ENCODE data around the gene MSL3. TPM values are rescaled to one million over a fixed set of nuclear protein-coding genes. Genes with fewer than 3 reads are reported as not detected.

Gene MSL3
- total RNA-seq, 4 donors from 2014 or later, result 22.8 to 61.1 (median 35.1) TPM

DNA sequence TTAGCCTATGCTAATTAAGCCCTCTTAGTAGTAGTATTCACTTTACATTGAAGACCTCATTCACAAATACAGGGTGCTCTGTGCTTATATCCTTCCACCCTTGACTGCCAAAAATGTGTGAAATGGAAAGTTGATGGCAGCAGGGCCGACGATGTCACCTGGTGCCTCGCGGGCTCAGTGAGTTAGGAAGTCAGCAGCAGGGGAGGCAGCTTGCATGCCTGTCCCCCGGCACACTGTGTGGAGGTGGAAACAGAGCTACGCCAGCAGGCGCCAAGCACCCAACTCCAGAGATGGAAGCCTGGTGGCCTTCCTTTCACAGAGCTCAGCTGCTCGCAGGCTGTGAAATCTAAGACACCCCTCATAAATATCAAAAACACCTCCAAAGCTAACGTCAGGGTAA lies 8.4 kb downstream of the MSL3 start:
- in situ Hi-C loops (cut with MboI; ENCODE audit: low sequenced_read_pairs in 4 of 4) (loop anchor here (25.0 kb wide), 3 partner anchors 229 to 629 kb away; no protein-coding TSS in a partner anchor), intact Hi-C loops (cut with DNase I; ENCODE audit: low total_unique reads) (loop anchor here (5.0 kb wide), 1 partner anchor 654 kb away; the partner anchor contains the start of gene HCCS)

DNA sequence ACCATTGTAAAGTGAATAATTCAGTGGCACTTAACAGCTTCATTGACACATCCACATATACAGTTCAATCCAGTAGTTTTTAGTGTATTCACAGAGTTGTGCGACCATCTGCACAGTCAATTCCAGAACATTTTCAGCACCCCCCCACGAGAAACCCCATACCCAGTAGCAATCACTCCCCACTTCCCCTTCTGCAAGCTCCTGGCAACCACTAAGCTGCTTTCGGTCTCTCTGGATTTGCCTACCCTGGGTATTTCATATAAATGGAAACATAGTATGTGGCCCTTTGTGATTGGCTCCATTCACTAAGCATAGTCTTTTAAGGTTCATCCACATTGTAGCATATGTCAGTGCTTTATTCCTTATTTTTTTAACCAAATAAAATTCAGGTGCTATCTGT lies 10.0 kb downstream of the MSL3 start:
- in situ Hi-C loops (cut with MboI; ENCODE audit: low sequenced_read_pairs in 4 of 4) (loop anchor here (25.0 kb wide), 3 partner anchors 231 to 631 kb away; no protein-coding TSS in a partner anchor), intact Hi-C loops (cut with DNase I; ENCODE audit: low total_unique reads) (loop anchor here (5.0 kb wide), 1 partner anchor 656 kb away; the partner anchor contains the start of gene HCCS)
- Histone ChIP-seq H3K4me1 (no peaks in the 10 kb centered on the region), H3K27me3 (no peaks in the 10 kb centered on the region), H3K27ac (no peak overlapping the region), H3K36me3 (peaks cover 0 to 32% of the 10 kb centered on the region in 2 donors), H3K4me3 (no peak overlapping the region), H3K9me3 (no peaks in the 10 kb centered on the region)
- DNase-seq, result no peak
- no peak for ATAC-seq
- TF ChIP-seq POLR2A (IDR thresholded peaks at IDR 0.05), result no peak
- TF ChIP-seq, protein P1, sequence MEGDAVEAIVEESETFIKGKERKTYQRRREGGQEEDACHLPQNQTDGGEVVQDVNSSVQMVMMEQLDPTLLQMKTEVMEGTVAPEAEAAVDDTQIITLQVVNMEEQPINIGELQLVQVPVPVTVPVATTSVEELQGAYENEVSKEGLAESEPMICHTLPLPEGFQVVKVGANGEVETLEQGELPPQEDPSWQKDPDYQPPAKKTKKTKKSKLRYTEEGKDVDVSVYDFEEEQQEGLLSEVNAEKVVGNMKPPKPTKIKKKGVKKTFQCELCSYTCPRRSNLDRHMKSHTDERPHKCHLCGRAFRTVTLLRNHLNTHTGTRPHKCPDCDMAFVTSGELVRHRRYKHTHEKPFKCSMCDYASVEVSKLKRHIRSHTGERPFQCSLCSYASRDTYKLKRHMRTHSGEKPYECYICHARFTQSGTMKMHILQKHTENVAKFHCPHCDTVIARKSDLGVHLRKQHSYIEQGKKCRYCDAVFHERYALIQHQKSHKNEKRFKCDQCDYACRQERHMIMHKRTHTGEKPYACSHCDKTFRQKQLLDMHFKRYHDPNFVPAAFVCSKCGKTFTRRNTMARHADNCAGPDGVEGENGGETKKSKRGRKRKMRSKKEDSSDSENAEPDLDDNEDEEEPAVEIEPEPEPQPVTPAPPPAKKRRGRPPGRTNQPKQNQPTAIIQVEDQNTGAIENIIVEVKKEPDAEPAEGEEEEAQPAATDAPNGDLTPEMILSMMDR (IDR thresholded peaks at IDR 0.05 in 4 of 5, conservative IDR thresholded peaks at IDR 0.05 in 1 of 5), result no peak

More for the DNA sequence above, 8.4 kb downstream of the MSL3 start:
- Histone ChIP-seq H3K27ac (no peak overlapping the region), H3K27me3 (no peaks in the 10 kb centered on the region), H3K4me3 (no peak overlapping the region), H3K36me3 (peaks cover 0 to 47% of the 10 kb centered on the region in 2 donors), H3K4me1 (no peaks in the 10 kb centered on the region), H3K9me3 (no peaks in the 10 kb centered on the region)
- TF ChIP-seq, protein P1 (IDR thresholded peaks at IDR 0.05 in 4 of 5, conservative IDR thresholded peaks at IDR 0.05 in 1 of 5), result no peak
- no peak for TF ChIP-seq POLR2A (IDR thresholded peaks at IDR 0.05)
- DNase-seq, result no peak
- no peak for ATAC-seq

DNA sequence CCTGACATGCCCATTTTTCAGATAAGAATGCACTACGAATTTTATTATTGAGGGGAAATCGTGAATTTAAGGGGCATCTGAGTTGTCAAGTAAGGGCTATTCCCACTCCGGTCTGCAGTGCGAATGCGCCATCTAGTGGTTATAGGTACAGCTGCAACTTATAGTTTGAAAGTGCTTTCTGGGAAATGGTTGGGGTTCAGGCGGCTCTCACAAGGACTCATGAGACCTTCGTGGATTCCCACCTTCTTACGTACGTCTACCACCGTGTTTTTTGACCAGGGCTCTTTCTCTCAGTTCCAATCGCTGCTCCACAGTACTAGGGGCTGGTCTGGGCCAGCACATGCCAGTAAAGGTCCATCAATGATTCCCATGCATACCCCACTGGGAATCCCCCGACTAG lies 12.3 kb downstream of the MSL3 start:
- DNase-seq, result peak in 1 of 2 donors; percentile 25
- Histone ChIP-seq H3K4me1 (no peaks in the 10 kb centered on the region), H3K9me3 (no peaks in the 10 kb centered on the region), H3K27ac (no peak overlapping the region), H3K27me3 (no peaks in the 10 kb centered on the region), H3K4me3 (no peak overlapping the region), H3K36me3 (peaks cover 0 to 20% of the 10 kb centered on the region in 2 donors)
- in situ Hi-C loops (cut with MboI; ENCODE audit: low sequenced_read_pairs in 4 of 4) (loop anchor here (5.0 to 25.0 kb wide), 4 partner anchors 233 to 633 kb away; no protein-coding TSS in a partner anchor), intact Hi-C loops (cut with DNase I; ENCODE audit: low total_unique reads) (loop anchor here (1.0 to 5.0 kb wide), 3 partner anchors 46 to 628 kb away; no protein-coding TSS in a partner anchor)
- TF ChIP-seq, protein P1 (IDR thresholded peaks at IDR 0.05 in 4 of 5, conservative IDR thresholded peaks at IDR 0.05 in 1 of 5), result peak; percentile 54 to 82 (median 75)
- no peak for TF ChIP-seq POLR2A (IDR thresholded peaks at IDR 0.05)
- ATAC-seq, result peak in 1 of 2 donors; percentile 62

DNA sequence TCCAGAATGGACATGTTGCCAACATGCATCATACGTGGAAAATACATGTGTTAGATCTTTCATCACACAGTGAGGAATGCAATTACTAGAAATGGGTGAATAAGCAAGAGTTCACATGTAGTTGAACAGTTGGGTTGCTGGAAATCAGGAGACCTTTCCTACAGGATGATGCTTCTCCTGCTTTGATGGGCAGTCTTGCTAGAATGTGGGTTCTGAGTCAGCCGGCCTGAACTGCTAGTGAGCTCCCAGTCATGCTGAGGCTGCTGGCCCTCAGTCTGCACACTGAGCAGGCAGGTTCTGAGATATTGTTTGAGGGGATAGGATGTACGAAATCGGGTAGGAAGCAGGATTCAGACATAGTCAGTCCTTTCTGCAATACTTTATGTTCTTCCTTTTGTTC lies 20.2 kb downstream of the MSL3 start:
- ATAC-seq (no peak), DNase-seq (no peak)
- no peak for TF ChIP-seq POLR2A (IDR thresholded peaks at IDR 0.05)
- TF ChIP-seq, protein P1 (IDR thresholded peaks at IDR 0.05 in 4 of 5, conservative IDR thresholded peaks at IDR 0.05 in 1 of 5), result no peak
- intact Hi-C loops (cut with DNase I; ENCODE audit: low total_unique reads), result no loop called here
- no peaks in the 10 kb centered on the region for H3K9me3 ChIP-seq
- peaks cover 0 to 5% of the 10 kb centered on the region in 2 donors for H3K36me3 ChIP-seq
- H3K27me3 ChIP-seq, result no peaks in the 10 kb centered on the region
- no peaks in the 10 kb centered on the region for H3K4me1 ChIP-seq
- in situ Hi-C loops (cut with MboI; ENCODE audit: low sequenced_read_pairs in 4 of 4), result no loop called here
- H3K27ac ChIP-seq, result no peak overlapping the region
- no peak overlapping the region for H3K4me3 ChIP-seq

Data from gastrocnemius medialis (tissue), 4 donors.